ENCODE measurements around the gene RFX5. TPM values are rescaled to one million over a fixed set of nuclear protein-coding genes. Genes with fewer than 3 reads are reported as not detected.
A peak's percentile ranks its signal among the peaks of the same experiment; 100 is the strongest.

Gene RFX5
- total RNA-seq, 4 donors from 2014 or later = 22.9 to 66.4 (median 34.1) TPM

DNA sequence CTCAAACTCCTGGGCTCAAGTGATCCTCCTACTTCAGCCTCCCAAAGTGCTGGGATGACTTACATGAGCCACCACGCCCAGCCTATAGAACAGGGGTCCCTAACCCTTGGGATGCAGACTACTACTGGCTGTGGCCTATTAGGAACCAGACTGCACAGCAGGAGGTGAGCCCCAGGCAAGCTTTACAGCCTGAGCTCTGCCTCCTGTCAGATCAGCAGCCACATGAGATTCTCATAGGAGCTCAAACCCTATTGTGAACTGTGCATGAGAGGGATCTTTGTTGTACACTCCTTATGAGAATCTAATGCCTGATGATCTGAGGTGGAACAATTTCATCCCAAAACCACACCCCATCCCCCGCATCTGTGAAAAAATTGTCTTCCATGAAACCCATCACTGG is 39.0 kb upstream of the RFX5 start:
- Histone ChIP-seq H3K9me3 (no peaks in the 10 kb centered on the region), H3K36me3 (no peaks in the 10 kb centered on the region), H3K27me3 (no peaks in the 10 kb centered on the region), H3K27ac (no peak overlapping the region), H3K4me1 (no peaks in the 10 kb centered on the region), H3K4me3 (no peak overlapping the region)
- DNase-seq = no peak
- no peak for TF ChIP-seq POLR2A (IDR thresholded peaks at IDR 0.05)
- TF ChIP-seq, protein P1, sequence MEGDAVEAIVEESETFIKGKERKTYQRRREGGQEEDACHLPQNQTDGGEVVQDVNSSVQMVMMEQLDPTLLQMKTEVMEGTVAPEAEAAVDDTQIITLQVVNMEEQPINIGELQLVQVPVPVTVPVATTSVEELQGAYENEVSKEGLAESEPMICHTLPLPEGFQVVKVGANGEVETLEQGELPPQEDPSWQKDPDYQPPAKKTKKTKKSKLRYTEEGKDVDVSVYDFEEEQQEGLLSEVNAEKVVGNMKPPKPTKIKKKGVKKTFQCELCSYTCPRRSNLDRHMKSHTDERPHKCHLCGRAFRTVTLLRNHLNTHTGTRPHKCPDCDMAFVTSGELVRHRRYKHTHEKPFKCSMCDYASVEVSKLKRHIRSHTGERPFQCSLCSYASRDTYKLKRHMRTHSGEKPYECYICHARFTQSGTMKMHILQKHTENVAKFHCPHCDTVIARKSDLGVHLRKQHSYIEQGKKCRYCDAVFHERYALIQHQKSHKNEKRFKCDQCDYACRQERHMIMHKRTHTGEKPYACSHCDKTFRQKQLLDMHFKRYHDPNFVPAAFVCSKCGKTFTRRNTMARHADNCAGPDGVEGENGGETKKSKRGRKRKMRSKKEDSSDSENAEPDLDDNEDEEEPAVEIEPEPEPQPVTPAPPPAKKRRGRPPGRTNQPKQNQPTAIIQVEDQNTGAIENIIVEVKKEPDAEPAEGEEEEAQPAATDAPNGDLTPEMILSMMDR (IDR thresholded peaks at IDR 0.05) = no peak
- intact Hi-C loops (cut with DNase I; ENCODE audit: low total_unique reads) = no loop called here

DNA sequence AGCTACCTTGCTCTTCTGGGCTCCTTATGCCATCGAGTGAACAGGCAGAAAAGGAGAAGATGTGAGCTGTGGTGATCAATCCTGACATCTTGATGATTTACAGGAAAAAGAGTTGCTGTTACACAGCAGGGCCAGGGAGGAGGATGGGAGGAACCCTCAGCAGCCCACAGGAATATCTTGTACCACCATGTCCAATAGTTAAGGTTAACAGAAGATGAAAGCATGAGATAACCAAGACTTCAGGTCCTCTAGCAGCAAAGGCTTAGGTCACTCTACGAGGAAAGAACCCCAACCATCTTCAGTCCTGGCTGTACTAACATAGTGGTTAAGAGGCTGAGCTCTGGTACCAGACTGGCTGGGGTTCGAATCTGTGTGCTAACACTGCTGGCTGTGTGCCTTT is 37.5 kb upstream of the RFX5 start:
- no peak for DNase-seq
- Histone ChIP-seq H3K27ac (no peak overlapping the region), H3K9me3 (no peaks in the 10 kb centered on the region), H3K4me1 (no peaks in the 10 kb centered on the region), H3K27me3 (no peaks in the 10 kb centered on the region), H3K4me3 (no peak overlapping the region), H3K36me3 (no peaks in the 10 kb centered on the region)
- TF ChIP-seq POLR2A (IDR thresholded peaks at IDR 0.05) = no peak
- TF ChIP-seq, protein P1 (IDR thresholded peaks at IDR 0.05) = no peak
- intact Hi-C loops (cut with DNase I; ENCODE audit: low total_unique reads) = no loop called here

DNA sequence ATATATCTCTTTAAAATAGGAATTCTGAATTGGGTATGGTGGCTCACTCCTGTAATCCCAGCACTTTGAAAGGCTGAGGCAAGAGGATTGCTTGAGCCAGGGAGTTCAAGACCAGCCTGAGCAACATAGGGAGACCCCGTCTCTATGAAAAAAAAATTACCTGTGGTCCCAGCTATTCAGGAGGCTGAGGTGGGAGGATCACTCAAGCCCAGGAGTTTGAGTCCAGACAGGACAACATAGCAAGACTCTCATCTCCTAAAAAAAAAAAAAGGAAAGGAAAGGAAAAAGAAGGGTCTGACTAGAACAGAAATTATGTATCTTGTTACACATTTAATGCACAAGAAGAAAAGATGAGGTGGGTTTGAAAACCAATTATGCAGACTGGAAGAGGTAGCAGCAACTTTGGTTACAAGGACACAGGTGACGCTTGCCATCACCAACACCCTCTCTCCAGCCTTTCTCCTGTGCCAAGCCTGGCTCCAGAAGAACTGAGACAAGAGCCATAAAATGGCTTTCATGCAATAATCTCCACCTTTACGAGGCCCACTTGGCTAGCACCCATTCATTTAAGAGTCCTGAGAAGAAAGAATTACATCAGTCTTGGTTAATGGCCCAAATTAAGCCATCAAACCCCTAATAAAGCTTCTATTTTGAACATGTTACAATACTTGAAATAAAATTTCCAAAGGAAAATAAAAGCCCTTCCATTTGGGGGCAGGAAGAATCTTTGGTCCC is 30.3 kb upstream of the RFX5 start:
- TF ChIP-seq, protein P1 (IDR thresholded peaks at IDR 0.05) = no peak
- no peak for TF ChIP-seq POLR2A (IDR thresholded peaks at IDR 0.05)
- no peak for DNase-seq
- Histone ChIP-seq H3K36me3 (no peaks in the 10 kb centered on the region), H3K9me3 (no peaks in the 10 kb centered on the region), H3K4me1 (no peaks in the 10 kb centered on the region), H3K4me3 (no peak overlapping the region), H3K27ac (no peak overlapping the region), H3K27me3 (no peaks in the 10 kb centered on the region)
- intact Hi-C loops (cut with DNase I; ENCODE audit: low total_unique reads) = no loop called here

DNA sequence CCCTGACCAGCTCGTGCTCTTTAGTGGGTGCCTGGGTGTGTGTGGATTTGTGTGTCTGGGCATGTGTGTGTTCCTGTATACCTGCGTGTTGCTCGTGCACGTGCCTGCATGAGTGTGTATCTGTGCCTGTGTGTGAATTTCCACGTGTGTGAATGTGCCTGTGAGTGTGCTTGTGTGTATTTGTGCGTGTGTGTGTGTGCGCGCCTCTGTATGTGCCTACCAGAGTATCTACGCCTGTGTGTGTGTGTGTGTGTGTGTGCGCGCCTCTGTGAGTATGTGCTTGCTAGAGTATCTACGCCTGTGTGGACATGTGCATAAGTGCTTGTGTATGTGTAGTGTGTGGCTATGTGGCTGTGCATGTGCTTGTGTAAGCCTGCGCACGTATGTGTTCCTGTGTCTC is 26.1 kb upstream of the RFX5 start:
- no peaks in the 10 kb centered on the region for H3K36me3 ChIP-seq
- no peaks in the 10 kb centered on the region for H3K9me3 ChIP-seq
- TF ChIP-seq POLR2A (IDR thresholded peaks at IDR 0.05) = no peak
- TF ChIP-seq, protein P1 (IDR thresholded peaks at IDR 0.05) = no peak
- no peak for DNase-seq
- peaks cover 5 to 8% of the 10 kb centered on the region in 2 donors for H3K4me1 ChIP-seq
- no peaks in the 10 kb centered on the region for H3K27me3 ChIP-seq
- peak overlapping the region in 1 of 2 donors; percentile 85 for H3K27ac ChIP-seq
- intact Hi-C loops (cut with DNase I; ENCODE audit: low total_unique reads) = no loop called here
- H3K4me3 ChIP-seq = no peak overlapping the region

DNA sequence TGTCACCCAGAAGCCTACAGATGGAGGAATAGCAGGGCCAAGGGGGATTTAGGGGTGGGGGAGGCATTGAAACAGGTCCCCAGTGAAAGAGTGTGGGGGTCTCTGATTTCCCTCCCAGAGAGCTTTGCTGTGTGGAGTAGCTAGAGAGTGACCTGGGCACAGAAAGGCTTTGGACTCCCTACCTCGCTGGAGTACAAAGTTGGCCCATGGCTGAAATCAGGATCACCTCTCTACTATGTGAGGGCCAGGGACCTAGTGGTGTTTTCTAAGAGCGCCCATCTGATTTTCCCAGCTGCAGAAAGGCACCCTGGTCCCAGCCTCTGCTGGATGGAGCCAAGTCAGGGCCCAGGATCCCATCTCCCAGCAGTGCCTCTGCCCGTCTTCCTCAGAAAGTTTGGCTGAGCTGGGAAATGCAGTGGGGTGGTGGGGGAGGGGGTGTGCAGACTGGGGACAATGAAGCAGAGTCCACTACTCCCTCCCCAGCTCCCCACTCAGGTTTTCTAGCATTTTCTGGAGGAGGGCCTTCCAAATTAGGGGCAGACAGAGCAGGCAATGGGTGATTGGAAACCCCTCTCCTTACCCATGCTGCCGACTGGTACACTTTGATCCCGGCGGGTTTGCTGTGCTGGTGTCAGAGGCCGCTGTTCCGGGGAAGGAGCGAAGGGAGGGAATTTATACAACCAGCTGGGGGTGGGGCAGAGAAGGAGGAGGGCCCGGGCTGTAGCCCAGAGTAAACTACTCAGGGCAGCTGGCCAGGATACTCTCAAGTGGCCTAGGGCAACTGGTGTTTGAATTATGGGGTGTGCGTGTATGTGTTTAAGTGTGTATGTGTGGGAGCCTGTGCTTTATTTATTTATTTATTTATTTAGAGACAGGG is 25.2 kb upstream of the RFX5 start, which contains the start of gene SELENBP1:
Gene SELENBP1, minus strand, starts transcription at position 648 of the 877 bp plus-strand sequence. Its CDS starts 64 bp downstream, at position 584.
- intact Hi-C loops (cut with DNase I; ENCODE audit: low total_unique reads) = no loop called here

More for the DNA sequence above, 25.2 kb upstream of the RFX5 start, which contains the start of gene SELENBP1:
- Histone ChIP-seq H3K36me3 (no peaks in the 10 kb centered on the region), H3K9me3 (no peaks in the 10 kb centered on the region), H3K27ac (peak within 1 kb of the TSS; percentile 74 to 85), H3K4me3 (peak within 1 kb of the TSS; percentile 29 to 36), H3K4me1 (peaks cover 5 to 12% of the 10 kb centered on the region in 2 donors), H3K27me3 (no peaks in the 10 kb centered on the region)
- peak; percentile 83 to 89 for DNase-seq
- peak; percentile 63 to 64 for TF ChIP-seq POLR2A (IDR thresholded peaks at IDR 0.05)
- TF ChIP-seq, protein P1 (IDR thresholded peaks at IDR 0.05) = no peak

All from uterus (tissue), 4 donors.